GM19397 (cell line): ENCODE data around the gene ADCY10.
"Not testable (repeated sequence)": the region's sequence is repeated elsewhere in the genome, so short reads cannot be mapped to it uniquely, and the experiment has no call there.

Source experiments
- ATAC-seq: cut with Tn5 transposase; IDR thresholded peaks from one replicate; pipeline ENCODE4 v1.9.1; 2021; ENCODE audit warnings: mild to moderate bottlenecking, moderate library complexity; ENCODE audit not compliant: unreplicated experiment

ADCY10 gene

DNA sequence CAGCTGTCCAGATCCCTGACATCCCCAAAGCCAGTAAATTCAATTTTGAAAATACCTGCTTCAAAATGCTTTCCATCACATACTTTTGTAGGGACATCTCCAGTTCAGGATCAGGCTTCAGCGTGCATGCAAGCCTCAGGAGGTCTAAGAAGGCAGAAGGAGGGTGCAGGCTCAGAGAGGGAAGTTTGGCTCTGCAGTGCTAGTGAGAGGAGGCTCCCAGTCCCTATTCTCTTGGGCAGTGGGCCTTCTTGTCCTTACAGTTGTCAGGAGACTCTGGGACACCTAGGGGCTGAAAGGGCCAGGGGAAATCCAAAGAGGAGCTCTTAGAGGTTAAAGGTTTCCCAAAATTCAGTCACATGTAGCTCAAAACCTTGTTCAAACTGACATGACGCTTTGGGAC, 20.1 kb downstream of the ADCY10 start:
- ATAC-seq, result no peak

DNA sequence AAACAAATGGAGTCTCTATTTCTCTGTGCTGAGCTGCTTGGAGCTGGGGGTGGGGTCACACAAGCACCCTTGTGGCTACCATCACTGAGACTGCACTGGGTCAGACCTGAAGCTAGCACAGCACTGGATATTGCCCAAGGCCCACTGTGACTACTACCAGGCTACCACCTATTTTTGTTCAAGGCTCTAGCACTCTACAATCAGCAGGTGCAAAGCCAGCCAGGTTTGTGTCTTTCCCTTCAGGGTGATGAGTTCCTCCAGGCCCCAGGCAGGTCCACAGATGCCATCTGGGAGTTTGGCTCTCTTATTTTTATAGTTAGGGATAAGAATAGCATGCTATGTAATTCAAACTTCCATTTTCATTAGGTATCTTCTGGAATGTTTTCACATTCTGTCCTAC, 23.5 kb downstream of the ADCY10 start:
- ATAC-seq, result no peak

DNA sequence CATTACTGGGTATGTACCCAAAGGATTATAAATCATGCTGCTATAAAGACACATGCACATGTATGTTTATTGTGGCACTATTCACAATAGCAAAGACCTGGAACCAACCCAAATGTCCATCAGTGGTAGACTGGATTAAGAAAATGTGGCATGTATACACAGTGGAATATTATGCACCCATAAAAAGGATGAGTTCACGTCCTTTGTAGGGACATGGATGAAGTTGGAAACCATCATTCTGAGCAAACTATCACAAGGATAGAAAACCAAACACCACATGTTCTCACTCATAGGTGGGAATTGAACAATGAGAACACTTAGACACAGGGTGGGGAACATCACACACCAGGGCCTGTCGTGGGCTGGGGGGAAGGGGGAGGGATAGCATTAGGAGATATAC, 26.7 kb downstream of the ADCY10 start:
- not testable (repeated sequence) for ATAC-seq

DNA sequence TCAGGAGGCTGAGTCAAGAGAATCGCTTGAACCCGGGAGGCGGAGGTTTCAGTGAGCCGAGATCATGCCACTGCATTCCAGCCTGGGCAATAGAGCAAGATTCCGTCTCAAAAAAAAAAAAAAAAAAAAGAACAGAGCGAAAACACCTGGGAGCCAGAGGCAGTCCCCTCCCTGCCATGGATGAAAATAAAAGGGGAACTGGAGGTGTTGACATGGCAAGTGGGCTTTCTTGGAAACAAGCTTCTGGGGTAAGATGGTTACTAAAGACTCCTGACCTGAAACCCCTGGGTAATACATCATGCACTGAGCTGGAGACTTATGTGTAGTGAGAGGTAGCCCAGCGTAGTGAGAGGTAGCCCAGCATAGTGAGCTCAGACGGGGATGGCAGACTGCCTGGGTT, 31.6 kb downstream of the ADCY10 start:
- ATAC-seq, result no peak

DNA sequence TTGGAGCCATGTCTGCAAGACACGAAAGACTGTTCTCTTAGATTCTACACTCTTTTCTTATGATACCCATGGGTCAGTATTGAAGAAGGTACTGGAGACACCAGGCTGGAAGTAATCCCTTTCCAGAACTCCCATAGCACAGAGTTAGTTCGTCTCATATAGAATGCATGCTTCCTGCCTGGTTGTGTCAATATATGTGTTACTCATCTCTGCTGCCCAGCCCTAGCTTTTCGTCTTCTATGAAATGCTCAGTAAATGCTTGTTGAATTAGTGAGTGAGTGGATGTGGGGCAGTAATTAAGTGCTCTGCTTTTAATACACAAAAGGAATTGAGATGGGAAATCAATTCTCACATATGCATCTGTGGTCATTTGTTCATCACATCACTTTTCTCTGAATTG, 32.1 kb downstream of the ADCY10 start:
- ATAC-seq, result no peak

DNA sequence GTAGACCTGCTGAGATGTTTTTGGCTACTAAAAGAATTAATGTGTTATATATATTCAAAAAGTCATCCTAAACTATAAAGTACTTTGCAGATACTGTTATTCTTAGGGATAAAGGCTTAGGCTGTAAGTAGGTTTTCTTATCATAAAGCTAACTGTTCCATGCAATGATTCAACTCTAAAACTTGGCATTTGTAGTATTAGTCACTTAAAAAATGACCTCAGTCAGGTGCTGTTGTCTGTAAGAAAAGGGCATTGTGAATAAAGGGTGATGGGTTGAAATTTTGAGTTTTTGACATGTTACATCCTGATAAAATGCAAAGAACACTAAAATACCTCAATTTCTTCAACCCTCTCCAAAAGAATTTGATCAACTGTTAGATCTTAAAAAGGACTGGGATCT, 32.9 kb downstream of the ADCY10 start:
- ATAC-seq, result no peak

DNA sequence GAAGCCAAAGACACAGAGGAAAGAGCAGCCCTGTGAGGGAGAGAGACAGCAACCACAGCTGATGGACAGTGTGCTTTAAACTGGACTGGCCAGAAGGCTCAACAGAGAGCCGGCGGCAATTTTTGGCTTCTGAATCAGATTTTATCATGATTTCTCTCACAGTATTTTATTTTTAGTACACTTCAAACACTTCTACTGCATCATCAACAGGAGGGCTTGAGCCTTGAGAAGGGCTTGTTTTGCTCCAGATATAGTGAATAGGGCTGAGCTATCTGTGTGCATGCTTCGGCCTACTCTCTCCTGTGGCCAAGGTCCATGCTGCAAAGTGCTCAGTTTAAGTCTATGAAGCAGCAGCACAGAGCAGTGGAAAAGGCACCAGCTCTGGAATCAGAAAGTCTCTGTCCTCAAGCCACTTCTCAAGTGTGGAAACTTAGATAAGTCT, 33.3 kb downstream of the ADCY10 start:
- no peak for ATAC-seq

DNA sequence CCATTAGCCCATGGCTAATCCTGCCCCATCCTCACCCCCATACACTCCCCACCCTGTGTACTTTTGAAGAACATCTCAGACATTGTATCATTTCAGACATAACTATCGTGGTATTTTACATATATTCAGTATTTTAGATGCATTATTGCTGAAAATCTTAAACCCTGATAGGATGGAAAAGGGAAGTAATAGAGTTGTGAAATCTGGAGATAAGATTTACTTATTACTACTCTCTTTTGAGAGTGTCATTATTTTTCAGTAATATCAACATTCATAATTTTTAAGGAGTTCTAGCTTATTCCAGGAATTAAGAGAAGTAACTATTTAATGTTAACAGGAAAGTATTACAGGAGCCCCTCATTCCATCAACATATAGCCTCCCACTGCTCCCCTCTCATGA, 34.4 kb downstream of the ADCY10 start:
- ATAC-seq, result no peak

DNA sequence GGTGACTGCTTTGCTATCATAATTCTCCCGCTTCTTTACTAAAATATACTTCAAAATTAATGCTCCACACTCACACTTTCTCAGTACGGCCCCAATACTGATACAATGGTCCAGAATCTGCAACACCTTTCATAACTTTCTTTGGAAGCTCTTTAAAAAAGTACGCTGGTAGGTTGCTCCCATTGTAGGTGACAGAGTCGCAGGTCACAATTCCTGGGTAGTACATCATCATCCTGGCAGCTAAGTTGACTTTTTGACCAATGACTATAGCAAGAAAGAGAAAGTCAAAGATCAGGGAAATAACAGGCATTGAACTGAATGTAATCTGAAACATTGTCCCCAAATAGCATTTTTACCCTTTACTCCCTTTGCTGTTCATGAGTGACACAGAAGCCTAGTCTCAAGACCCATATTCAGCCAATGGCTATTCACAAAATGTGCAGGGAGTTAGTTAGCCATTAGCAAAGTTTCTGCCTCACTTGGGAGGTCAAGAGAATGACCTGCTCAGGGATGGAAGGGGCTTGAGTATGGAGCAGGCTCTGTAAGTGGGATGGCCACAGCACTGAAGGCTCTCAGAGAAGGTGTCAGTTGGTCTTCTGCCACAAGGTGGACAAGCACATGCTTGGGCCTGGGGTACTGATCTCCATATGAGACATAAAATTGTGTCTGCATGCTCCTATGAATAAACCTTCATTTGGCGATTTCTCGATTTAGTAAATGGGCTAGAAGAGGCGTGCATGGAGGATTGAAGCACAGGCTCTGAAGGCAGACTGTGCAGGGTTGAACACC, 35.4 kb downstream of the ADCY10 start:
- no peak for ATAC-seq

DNA sequence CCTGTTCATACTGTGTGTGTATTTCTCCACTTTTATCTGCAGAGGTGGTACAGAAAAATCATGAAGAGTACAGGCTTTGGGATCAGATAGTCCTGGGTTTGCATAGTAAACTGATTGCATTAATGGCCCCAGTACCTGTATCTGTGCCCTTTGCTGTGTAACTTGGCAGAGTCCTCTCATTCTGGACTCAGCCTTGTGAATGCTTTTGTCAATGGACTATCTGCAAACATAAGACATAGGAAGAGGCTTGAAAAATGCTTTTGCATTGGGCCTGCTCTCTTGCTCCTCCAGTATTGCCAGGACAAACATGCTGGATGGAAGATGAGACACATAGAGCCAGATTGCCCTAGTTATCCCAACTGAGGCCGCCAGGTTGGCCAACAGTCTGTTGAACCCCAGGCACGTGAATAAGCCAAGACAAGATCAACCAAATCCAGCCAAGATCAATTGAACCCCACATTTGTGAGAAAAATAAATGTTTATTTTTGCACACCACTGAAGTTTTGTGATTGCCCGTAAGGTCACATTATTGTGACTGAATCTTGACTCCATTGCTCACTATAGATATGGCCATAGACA, 37.2 kb downstream of the ADCY10 start:
- ATAC-seq, result no peak

DNA sequence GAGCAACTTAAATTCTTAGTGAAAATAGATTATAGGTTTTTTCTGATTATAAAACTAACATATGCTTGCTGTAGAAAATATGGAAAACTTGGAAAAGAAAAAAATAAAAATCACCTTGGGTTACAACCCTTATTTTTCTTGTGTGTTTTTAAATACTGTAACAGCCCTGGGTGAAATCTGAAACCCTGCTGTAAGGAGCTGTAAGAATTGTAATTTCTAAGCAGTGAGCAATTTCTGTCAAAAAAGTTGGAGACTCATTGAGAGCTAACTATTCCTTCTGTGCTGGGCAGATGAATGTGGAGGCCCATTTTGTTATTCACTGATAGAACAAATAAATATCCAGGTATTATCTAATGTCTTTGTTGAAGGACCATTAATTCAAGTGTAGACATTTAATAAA, 42.6 kb downstream of the ADCY10 start:
- no peak for ATAC-seq

DNA sequence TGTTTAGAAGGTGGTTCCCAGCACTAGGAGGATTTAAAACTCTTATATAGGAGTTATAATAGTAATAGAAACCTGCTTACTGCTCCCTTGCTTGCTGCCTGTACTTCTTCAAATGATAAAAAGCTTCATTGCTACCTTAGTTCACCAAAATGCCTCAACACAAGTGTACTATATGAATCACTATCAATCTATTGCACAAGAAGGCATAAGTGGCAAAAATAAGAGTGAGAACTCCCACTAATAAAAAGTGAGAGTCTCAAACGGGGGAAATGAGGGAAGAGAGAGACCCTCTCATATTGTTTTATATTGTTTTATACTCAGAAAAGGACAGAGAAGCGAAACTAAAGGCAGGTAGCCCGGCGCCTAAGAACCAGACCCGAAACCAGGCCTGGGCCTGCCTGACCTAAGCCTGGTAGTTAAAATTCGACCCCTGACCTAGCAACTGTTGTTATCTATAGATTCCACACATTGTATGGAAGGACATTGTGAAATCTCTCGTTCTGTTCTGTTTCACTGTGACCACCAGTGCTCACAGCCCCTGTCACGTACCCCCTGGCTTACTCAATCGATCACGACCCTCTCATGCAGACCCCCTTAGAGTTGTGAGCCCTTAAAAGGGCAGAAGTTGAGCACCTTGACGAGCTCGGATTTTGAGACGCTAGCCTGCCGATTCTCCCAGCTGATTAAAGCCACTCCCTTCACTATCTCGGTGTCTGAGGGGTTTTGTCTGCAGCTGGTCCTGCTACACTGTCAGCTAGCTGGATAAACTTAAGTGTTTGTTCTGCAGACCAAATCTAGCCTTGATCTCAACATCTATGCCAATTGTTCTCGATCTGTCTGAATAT, 44.6 kb downstream of the ADCY10 start:
- ATAC-seq, result not testable (repeated sequence)

DNA sequence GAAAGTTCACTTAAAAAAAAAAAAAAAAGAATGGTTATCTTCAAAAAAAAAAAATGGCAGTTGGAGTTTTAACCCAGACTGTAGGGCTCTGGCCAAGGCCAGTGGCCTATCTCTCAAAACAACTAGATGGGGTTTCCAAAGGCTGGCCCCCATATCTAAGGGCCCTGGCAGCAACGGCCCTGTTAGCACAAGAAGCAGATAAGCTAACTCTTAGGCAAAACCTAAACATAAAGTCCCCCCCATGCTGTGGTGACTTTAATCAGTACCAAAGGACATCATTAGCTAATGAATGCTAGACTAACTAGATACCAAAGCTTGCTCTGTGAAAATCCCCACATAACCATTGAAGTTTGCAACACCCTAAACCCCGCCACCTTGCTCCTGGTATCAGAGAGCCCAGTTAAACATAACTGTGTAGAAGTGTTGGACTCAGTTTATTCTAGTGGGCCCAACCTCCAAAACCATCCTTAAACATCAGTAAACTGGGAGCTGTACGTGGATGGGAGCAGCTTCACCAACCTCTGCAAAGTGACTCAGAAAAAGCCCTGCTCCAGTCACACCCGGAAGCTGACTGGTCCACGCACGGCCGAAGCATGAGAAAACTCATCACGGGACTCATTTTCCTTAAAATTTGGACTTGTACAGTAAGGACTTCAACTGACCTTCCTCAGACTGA, 47.1 kb downstream of the ADCY10 start:
- not testable (repeated sequence) for ATAC-seq

DNA sequence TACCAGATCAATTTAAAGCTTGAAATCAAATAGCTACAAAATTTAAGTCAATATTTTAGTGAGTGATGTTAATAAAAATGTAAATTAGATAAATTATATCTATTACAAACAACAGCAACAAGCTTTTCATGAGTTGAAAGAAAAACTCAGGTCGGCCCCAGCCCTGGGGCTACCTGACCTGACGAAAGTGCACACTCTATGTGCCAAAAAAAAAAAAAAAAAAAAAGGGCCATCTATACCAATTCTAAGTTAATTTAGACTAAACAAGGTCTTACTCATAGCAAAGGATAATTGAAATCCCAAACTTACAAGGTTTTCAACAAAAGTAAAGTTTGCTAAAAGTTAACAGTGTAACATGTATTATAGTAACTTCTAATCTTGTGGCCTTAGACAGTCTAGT, 47.6 kb downstream of the ADCY10 start:
- not testable (repeated sequence) for ATAC-seq

DNA sequence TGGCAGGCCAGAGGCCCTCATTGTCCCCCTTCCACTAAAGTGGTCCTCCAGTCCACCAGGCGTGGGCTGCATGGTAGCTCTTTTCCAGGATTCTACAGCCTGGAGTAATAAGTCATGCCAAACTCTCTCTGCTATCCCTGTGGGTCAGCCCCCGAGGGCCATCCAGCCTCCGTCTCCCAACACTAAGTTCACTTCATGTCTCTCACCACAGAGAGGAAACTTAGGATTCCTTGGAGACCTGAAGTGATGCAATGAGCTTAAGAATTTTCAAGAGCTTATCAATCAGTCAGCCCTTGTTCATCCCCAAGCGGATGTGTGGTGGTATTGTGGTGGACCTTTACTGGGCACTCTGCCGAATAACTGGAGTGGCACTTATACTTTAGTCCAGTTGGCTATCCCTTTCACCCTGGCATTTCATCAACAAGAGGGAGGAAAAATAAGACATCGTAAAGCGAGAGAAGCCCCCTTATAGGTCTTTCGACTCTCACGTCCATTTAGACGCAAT, 48.1 kb downstream of the ADCY10 start:
- not testable (repeated sequence) for ATAC-seq

DNA sequence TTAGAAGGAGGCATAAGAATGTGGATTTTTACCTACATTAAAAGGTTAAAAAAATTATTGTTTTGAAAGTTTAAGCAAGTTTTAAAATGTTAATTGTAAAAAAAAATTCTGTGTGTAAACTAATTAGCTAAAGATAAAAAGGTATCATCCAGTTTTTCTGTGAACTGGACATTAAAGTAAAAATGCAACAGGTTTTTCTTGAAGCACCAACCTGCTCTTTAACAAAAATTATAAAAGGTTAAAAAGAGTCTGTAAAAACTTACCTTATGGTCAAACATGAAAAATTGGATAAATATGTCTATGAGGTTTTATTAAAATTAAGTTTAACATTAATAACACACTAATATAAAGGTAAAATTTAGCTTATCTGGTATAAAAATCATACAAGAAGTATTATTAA, 48.7 kb downstream of the ADCY10 start:
- not testable (repeated sequence) for ATAC-seq

DNA sequence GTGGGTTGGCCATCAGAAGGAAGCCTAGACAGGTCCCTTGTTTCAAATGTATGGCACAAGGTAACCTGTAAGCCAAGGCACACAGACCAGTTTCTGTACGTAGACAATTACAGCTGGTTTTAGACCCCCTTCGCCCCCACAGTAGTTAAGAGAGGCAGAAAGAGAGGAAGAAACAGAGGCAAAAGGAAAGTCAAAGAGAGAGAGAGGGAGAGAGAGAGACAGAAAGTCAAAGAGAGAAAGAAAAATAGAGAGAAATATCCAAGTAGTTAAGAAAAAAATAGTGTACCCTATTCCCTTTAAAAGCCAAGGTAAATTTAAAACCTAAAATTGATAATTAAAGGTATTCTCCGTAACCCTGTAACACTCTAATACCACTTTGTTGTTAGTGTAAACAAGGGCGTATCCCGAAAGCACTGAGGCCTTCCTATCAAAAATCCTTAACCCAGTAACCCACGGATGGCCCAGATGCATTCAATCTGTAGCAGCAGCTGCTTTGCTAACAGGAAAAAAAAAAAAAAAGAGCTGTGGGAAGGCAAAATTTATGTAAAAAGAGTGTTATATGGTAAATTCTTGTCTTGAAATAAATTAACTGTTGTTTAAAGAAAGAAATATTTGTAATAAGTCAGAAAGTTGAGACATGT, 49.4 kb downstream of the ADCY10 start:
- ATAC-seq, result no peak

DNA sequence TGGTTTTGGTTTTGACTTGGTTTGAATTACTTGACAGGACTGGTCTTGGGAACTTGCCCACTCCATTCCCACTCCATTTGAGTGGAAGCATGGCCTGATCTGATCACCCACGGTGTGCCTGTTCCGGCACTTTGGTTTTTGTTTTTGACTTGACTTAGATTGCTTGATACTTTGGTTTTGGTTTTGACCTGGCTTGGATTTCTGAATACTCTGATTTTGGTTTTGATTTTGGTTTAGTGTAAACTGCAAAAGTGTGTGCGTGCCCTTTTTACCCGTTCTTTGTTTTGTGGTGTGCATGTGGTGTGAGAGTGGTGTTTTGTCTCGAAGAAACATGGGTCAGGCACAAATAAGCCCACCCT, 50.0 kb downstream of the ADCY10 start:
- ATAC-seq, result no peak

DNA sequence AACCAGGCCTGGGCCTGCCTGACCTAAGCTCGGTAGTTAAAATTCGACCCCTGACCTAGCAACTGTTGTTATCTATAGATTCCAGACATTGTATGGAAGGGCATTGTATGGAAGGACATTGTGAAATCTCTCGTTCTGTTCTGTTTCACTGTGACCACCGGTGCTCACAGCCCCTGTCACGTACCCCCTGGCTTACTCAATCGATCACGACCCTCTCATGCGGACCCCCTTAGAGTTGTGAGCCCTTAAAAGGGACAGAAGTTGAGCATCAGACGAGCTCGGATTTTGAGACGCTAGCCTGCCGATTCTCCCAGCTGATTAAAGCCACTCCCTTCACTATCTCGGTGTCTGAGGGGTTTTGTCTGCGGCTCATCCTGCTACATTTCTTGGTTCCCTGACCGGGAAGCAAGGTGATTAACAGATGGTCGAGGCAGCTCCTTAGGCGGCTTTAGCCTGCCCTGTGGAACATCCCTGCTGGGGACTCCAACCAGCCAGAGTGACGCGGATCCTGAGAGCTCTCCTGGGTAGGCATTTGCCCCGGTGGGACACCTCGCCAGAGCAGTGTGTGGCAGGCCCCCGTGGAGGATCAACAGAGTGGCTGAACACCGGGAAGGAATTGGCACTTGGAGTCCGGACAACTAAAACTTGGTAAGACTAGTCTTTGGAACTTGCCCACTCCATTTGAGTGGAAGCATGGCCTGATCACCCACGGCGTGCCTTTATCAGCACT, 50.6 kb downstream of the ADCY10 start:
- ATAC-seq, result not testable (repeated sequence)
